HG03196 (cell line): ENCODE measurements around the gene NUP210.

ENCODE experiments used
- ATAC-seq: cut with Tn5 transposase; IDR thresholded peaks from one replicate; pipeline ENCODE4 v1.9.1; 2021; ENCODE audit not compliant: unreplicated experiment

Gene NUP210

GRCh38 chr3:13294442-13295351 lies 125.4 kb downstream of the NUP210 start:
- ATAC-seq = no peak

GRCh38 chr3:13292375-13292774 lies 127.7 kb downstream of the NUP210 start:
- no peak for ATAC-seq

- ATAC-seq = no peak
Measured at GRCh38 chr3:13290941-13291340, 129.2 kb downstream of the NUP210 start.

DNA sequence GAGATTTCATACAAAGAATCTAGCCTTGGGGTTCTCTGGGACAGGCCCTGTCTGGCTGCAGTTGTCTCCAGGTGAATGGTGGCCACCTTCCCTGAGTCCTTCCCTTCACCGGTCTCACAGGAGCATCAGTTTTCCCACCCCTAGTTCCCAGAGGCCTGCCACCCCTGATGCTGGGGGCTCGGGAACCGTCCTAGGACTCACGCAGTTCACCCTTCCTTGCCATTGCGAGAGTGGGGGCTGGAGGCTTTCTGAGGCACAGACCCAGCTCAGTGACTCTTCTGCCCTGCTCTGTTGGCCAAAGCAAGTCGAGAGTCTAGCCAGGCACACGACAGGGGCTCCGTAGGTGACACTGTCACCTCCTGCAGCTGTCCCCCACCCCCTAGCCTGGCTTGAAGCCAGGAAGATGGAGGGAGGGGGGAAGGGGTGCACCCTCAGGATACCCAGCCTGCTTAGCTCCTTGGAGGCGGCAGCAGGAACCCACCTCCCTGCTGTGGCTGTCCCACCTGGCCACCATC lies 130.3 kb downstream of the NUP210 start:
- no peak for ATAC-seq

DNA sequence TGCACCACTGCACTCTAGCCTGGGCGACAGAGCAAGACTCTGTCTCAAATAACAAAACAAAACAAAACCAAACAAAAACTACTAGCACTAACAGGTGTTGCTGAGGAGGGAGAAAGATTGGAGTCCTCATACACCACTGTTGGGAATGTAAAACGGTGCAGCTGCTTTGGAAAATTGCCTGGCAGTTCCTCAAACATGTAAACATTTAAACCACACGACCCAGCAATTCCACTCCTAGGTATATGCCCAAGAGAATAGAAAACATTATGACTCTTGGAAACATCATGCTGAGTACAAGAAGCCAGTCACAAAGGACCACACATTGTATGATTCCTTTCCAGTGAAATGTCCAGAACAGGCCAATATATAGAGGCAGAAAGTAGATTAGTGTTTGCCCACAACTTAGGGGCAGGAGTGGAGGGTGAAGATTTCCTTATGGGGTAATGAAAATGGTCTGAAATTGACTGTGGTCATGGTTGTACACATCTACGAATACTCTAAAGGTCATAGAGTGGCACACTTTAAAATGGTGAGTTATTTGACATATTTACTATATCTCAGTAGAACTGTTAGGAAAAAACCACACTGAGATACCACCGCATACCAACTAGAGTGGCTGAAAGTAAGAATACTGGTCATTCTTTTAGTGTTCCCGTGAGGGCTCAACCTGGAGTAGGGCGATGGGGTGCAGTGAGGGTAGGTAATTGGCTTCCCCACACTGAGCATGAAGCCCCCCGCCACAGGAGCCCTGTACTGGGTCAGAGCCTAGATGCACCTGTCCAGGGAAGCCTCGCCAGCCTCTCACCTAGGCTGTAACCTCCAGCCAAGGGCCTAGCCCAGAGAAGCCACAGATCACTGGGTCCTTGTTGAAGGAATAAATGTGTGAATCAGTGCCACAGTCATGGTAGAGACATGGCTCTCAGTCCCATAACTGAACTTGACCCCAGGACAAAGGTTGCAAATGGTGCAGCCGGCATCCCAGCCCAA lies 131.1 kb downstream of the NUP210 start:
- ATAC-seq = no peak

DNA sequence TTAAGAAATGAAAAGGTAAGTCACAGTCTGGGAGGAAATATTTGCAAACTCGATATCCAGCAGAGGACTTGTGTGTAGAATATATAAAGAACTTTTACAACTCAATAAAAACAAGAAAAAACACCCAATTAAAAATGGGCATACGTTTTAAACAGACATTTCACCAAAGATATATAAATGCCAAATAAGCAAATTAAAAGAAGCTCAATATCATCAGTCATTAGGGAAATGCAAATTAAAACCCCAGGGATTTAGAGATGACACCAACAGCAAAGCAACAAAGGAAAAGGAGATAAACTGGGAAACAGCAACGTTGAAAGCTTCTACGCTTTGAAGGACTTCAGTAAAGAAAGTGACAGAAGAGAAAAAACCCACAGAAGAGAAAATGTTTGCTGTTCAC lies 132.3 kb downstream of the NUP210 start:
- ATAC-seq = no peak

DNA sequence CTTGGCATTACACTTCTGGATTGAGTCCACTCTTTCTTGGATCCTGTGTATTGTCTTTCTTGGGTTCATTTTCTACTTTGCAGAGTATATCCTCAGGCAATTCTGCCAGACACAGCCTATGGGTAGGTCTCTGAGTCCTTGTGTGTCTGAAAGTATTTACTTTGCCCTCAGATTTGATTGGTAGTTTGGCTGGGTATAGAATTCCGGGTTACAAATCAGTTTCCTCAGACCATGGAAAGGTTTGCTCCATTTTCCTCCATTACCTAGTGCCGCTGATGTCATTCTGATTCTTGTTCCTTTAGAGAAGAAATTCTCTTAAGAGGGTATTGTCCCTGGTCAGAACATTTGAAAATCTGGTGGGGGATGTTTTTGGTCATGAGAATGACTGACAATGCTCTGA lies 133.2 kb downstream of the NUP210 start:
- ATAC-seq = no peak

GRCh38 chr3:13285007-13285567 lies 135.0 kb downstream of the NUP210 start:
- ATAC-seq = no peak

GRCh38 chr3:13283877-13284264 lies 136.3 kb downstream of the NUP210 start:
- no peak for ATAC-seq

DNA sequence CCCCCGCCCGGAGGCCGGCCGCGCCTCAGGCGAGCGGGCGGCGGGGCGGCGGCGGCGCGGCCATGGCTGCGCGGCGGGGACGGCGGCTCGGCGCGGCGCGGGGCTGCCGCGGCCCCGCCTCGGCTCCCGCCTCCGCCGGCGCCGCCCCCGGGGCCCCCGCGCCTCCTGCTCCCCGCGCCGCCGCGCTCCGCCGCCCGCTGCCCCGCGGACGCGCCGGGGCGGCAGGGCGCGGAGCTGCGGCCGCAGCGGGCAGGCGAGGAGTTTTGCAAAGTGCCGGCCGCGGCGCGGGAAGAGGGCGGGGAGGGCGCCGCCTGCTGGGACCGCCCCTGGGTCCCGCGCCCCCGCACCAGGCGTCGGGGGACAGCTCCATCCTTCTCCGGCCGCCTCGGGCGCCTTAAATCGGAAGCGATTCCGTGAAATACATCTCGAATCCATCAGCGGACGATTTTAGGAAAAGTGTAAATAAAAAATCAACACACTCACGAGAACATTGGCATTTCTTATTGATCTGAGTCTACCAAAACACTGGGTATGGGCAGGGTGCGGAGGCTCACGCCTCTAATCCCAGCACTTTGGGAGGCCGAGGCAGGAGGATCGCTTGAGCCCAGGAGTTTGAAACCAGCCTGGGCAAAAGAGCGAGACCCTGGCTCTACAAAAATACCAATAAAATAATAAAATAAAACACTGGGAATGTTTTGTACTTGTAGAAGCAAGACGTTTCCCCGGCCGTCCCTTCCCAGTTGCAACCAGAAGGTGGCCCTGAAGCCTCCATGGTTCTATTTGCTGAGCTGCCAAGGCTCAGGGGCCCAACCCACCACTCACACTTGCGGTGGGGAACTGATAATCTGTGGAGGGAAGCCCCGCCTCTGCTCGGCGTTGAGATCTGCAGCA lies 136.9 kb downstream of the NUP210 start:
- no peak for ATAC-seq

DNA sequence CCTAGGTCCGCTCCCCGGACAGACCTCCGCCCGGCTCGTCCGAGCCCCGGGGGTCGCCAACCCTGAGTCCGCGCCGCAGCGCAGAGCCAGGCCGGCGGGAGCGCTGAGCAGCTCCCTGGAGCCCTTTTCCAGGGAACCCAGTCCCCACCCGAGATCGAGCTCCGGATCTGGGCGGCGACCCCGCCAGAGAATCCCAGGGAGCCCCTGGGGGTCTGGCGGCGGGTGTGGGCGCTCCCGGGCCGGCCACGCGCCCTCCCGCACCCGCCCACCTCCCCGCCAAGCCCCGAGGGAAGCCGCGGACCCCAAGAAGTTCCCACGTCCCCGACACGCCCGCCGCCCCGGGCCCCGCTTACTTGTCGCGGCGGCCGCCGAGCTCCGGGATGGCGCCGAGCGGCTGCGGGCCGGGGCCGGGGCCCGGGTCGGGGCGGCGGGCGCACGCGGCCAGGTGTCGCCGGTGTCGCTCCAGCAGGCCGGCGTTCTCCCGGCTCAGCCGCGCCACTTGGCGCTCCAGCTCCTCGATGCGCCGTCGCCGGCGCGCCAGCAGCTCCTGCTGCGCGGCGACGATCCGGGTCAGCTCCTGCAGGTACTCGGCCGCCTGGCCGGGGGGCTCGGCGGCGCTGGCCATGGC lies 137.7 kb downstream of the NUP210 start:
- ATAC-seq = no peak

DNA sequence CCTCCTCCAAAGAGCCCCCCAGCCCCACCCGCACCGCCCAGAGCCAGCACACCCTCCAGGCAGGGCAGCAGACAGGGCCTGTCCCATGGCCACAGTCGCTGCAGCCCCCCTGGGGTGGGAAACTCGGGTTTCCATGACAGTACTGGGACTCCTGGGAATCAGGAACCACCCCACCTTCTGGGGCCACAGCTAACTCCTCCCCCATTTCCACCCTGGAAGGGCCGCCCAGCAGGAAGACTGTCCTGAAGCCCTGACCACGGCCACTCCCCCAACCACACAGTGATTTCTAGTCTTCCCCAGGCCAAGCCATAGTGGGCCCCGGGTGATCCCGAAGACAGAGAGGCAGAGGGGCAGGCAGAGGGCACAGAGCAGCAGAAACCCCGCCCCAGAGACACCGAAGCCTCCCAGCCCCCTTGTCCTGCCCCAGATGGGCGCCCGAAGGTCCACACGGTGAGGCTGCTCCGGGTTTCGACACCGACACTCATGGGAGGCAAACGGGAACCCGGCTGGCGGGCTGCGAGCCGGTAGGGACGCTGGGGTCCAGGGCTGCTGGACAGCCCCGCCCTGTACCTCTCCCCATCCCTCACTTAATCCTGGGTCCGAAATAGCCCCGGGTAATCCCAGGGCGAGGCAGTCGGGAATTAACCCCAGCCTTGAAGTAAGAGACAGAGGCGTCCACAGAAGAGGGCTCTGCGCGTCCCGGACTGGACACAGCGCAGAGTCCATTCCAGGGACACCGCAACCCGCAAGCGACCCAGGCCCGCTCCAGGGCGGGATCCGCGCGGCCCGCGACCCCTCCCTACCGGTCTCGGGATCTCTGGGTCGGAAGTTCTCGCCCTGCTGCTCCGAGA lies 138.4 kb downstream of the NUP210 start:
- no peak for ATAC-seq

DNA sequence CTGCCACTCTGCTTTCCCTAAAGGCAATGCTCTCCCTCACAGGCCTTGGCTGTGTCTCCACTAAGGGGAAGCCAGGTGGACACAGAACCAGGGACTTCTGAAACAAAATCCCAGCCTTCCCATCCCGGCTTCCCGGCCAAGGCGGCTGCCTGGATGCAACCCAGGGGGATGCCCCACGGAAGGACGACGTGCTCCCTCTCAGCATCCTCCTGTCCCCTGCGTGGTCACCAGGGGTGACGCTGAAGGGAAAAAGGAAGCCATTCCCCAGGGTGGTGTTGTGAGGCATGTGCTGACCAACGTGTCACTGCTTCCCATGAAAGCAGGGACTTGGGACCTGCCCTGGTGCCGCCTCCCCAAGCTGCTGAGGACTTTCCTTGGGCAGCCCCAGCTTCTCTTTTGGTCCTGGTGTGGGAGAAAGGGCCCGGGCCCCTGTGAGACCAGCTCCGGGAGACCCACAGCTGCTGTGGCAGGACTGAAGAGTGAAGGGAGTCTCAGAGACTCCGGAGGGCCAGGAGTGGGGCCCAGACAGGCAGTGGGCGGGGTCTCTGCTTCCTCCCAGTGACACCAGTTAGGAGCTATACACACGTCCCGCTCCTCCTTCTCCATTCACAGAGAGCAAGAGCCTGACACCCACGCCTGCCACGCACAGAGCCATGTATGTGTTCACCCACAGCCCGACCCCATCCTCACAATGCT lies 139.2 kb downstream of the NUP210 start:
- ATAC-seq = no peak

DNA sequence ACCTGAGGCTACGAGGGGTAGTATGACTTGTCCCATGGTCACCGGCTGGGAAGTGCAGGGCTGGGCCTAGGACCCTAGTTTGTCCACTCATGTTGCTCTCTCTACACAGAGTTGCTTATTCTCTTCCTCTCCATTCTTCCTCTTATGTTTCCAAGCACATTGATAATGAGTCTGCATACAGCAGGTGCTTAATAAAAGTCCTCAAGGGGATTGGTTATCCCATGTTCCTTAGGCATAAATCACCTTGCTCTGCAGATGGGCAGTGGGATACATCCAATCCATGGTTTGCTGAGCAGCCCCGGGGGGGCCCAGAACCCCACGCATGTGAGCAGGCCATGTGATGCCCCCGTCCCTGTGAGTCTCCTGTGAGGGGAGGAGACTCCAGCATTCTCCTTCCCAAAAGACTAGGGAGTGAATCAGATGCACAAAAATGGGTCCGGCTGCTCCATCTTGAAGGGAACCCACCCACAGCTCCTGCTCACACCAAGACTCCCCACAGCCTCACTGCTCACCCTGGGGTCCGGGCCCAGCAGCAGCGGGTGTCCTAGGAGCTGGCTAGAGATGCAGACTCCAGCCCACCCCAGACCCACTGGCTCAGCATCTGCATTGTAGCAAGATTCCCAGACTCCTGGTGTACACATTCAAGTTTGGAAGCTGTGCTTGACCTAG lies 139.9 kb downstream of the NUP210 start:
- ATAC-seq = no peak

- no peak for ATAC-seq
Measured at GRCh38 chr3:13279532-13279910, 140.6 kb downstream of the NUP210 start.

GRCh38 chr3:13278783-13279531 lies 141.2 kb downstream of the NUP210 start:
- no peak for ATAC-seq
